ENCODE results near the gene IL4I1.
A peak's percentile ranks its signal among the peaks of the same experiment; 100 is the strongest.

The IL4I1 gene

DNA sequence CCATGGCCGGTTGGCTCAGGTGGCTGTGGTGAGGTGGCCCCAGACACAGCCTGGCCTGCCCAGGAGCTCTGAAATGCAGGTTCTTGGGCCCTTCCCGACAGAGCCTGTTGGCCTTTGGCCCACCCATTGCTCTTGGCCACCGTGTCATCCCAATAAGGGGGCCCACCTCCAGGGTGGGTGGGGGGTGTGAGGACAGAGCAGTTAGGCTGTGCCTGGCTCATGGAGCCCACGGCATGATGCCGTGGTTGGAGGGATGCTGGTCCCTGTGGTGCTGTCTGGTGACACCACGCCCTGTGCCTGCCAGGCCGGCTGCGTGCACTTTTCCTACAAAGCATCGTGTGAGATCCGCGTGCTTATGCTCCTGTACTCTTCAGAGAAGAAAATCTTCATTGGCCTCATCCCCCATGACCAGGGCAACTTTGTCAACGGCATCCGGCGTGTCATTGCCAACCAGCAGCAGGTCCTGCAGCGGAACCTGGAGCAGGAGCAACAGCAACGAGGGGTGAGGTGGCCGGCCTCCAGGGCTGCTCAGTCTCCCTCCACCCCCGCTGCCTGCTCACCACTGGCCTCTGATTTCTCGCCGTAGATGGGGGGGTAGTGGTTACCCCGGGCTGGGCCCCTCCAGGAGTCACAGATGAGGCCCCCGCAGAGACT is 36.9 kb downstream of the IL4I1 start:
- TF ChIP-seq ZFX (IDR thresholded peaks at IDR 0.05; ENCODE audit: borderline replicate concordance): no peak
- TF ChIP-seq, protein P1, sequence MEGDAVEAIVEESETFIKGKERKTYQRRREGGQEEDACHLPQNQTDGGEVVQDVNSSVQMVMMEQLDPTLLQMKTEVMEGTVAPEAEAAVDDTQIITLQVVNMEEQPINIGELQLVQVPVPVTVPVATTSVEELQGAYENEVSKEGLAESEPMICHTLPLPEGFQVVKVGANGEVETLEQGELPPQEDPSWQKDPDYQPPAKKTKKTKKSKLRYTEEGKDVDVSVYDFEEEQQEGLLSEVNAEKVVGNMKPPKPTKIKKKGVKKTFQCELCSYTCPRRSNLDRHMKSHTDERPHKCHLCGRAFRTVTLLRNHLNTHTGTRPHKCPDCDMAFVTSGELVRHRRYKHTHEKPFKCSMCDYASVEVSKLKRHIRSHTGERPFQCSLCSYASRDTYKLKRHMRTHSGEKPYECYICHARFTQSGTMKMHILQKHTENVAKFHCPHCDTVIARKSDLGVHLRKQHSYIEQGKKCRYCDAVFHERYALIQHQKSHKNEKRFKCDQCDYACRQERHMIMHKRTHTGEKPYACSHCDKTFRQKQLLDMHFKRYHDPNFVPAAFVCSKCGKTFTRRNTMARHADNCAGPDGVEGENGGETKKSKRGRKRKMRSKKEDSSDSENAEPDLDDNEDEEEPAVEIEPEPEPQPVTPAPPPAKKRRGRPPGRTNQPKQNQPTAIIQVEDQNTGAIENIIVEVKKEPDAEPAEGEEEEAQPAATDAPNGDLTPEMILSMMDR (IDR thresholded peaks at IDR 0.05): no peak
- H3K27ac ChIP-seq: peak overlapping the region; percentile 96

GRCh38 chr19:49858088-49858985 is 38.4 kb downstream of the IL4I1 start:
- peak overlapping the region; percentile 96 for H3K27ac ChIP-seq
- TF ChIP-seq, protein P1 (IDR thresholded peaks at IDR 0.05): 0 out of 2 replicates have a peak, but pooled peaks have one; percentile 4
- TF ChIP-seq ZFX (IDR thresholded peaks at IDR 0.05; ENCODE audit: borderline replicate concordance): no peak

GRCh38 chr19:49857838-49858087 is 38.9 kb downstream of the IL4I1 start:
- no peak for TF ChIP-seq ZFX (IDR thresholded peaks at IDR 0.05; ENCODE audit: borderline replicate concordance)
- TF ChIP-seq, protein P1 (IDR thresholded peaks at IDR 0.05): no peak; the same call in 1 of the 2 replicates
- peak overlapping the region; percentile 96 for H3K27ac ChIP-seq

- TF ChIP-seq, protein P1 (IDR thresholded peaks at IDR 0.05): no peak
- no peak for TF ChIP-seq ZFX (IDR thresholded peaks at IDR 0.05; ENCODE audit: borderline replicate concordance)
- peak overlapping the region; percentile 96 for H3K27ac ChIP-seq
These were observed 39.4 kb downstream of the IL4I1 start for GRCh38 chr19:49857061-49857837.

GRCh38 chr19:49856574-49857021 is 40.1 kb downstream of the IL4I1 start:
- TF ChIP-seq ZFX (IDR thresholded peaks at IDR 0.05; ENCODE audit: borderline replicate concordance): no peak
- TF ChIP-seq, protein P1 (IDR thresholded peaks at IDR 0.05): no peak
- H3K27ac ChIP-seq: peak overlapping the region; percentile 96

GRCh38 chr19:49855676-49856573 is 40.8 kb downstream of the IL4I1 start:
- TF ChIP-seq, protein P1 (IDR thresholded peaks at IDR 0.05): no peak
- TF ChIP-seq ZFX (IDR thresholded peaks at IDR 0.05; ENCODE audit: borderline replicate concordance): no peak
- peak overlapping the region; percentile 96 for H3K27ac ChIP-seq

All from 22Rv1 (cell line).